Gastrocnemius medialis (tissue), 4 donors: ENCODE data around the gene SYCP3. TPM values are rescaled to one million over a fixed set of nuclear protein-coding genes. Genes with fewer than 3 reads are reported as not detected.

Source experiments
- ATAC-seq, 2 donors: fragments of 150-250 bp; one replicate each; pipeline ENCODE4 v1.9.1; 2016
- DNase-seq, 2 donors: peaks; one replicate each; pipeline ENCODE4 v3.0.0-alpha.2; 2019
- H3K27ac ChIP-seq, 4 donors: fragments of 200-600 bp; sonication (generic); 1 replicate in 1 of 4; 2 replicates in 3 of 4; pipeline ENCODE4 v1.5.1; 2016 to 2018; ENCODE audit warnings: mild to moderate bottlenecking in 2 of 4, moderate library complexity in 1 of 4
- H3K27me3 ChIP-seq, 3 donors: fragments of 200-600 bp; sonication (generic) in 2 of 3; 1 replicate in 1 of 3; 2 replicates in 2 of 3; pipeline versions ENCODE4 v1.5.1 to v1.6.0; 2016 to 2019; ENCODE audit warnings: mild to moderate bottlenecking in 1 of 3, moderate library complexity in 1 of 3
- H3K36me3 ChIP-seq, 2 donors: fragments of 200-600 bp; sonication (generic) in 1 of 2; one replicate each; pipeline ENCODE4 v1.5.1; 2017 to 2018
- H3K4me1 ChIP-seq, 2 donors: fragments of 200-600 bp; sonication (generic) in 1 of 2; one replicate each; pipeline ENCODE4 v1.5.1; 2016 to 2017; ENCODE audit warnings: mild to moderate bottlenecking in 2 of 2
- H3K4me3 ChIP-seq, 4 donors: fragments of 200-600 bp; sonication (generic) in 3 of 4; 1 replicate in 1 of 4; 2 replicates in 3 of 4; pipeline ENCODE4 v1.5.1; 2016 to 2019; ENCODE audit warnings: mild to moderate bottlenecking in 2 of 4
- H3K9me3 ChIP-seq, 3 donors: fragments of 200-600 bp; sonication (generic) in 2 of 3; 1 replicate in 1 of 3; 2 replicates in 2 of 3; pipeline ENCODE4 v1.5.1; 2016 to 2019
- CTCF ChIP-seq, 5 experiments: fragments of 450-650 bp in 3 of 5; fragments of 200-600 bp in 2 of 5; sonication (generic) in 2 of 5; IDR thresholded peaks in 4 of 5; conservative IDR thresholded peaks in 1 of 5; 1 replicate in 4 of 5; 2 replicates in 1 of 5; pipeline ENCODE4 v1.5.1; 2016 to 2019; ENCODE audit warnings: antibody characterized with exemption in 5 of 5, mild to moderate bottlenecking in 3 of 5, moderate library complexity in 3 of 5
- POLR2A ChIP-seq, 2 donors: fragments of 450-650 bp; IDR thresholded peaks; one replicate each; pipeline ENCODE4 v1.6.1; 2017; ENCODE audit warnings: antibody characterized with exemption in 2 of 2, mild to moderate bottlenecking in 2 of 2, moderate library complexity in 2 of 2
- in situ Hi-C, 4 donors: fragments of 200-750 bp; cut with MboI; loops; one replicate each; pipeline versions ENCODE4 v1.15.0 to v1.8.0; 2017; ENCODE audit warnings: low sequenced_read_pairs in 4 of 4
- intact Hi-C: fragments of 100-400 bp; cut with DNase I; formaldehyde crosslinking; loops from one replicate; pipeline ENCODE4 v1.15.1; 2023; ENCODE audit warnings: low total_unique reads
- total RNA-seq, 4 donors: library from RNA; depleted of rRNA; stranded (reverse); fragments of >200 nt; gene quantifications; one replicate each; pipeline versions ENCODE4 v1.1.0 to v1.2.3, GENCODE V29; 2016

The SYCP3 gene
- total RNA-seq, 4 donors from 2014 or later, result 0.66 TPM; not detected in 3

DNA sequence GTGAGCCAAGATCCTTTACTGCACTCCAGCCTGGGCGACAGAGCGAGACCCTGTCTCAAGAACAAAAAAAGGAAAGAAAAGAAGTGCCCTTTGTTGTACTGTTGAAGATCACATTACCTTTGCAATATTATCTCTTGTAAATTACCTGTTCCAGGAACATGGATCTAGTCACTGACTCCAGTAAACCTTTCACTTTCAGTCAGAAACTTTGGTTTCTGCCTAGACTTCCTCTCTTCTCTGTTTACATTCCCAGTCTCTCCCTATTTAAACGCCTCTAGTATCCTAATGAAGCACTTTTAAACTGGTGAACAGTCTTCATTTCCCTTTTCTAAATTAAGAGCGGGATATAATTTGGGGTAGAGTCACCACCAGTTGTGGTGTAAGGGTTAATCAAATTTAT lies 29.0 kb downstream of the SYCP3 start:
- Histone ChIP-seq H3K36me3 (no peaks in the 10 kb centered on the region), H3K27me3 (no peaks in the 10 kb centered on the region), H3K4me1 (peaks cover 19 to 22% of the 10 kb centered on the region in 2 donors), H3K4me3 (no peak overlapping the region), H3K27ac (no peak overlapping the region), H3K9me3 (no peaks in the 10 kb centered on the region)
- in situ Hi-C loops, result no loop called here
- DNase-seq (no peak), ATAC-seq (no peak)
- TF ChIP-seq CTCF (IDR thresholded peaks at IDR 0.05 in 4 of 5, conservative IDR thresholded peaks at IDR 0.05 in 1 of 5) (no peak), POLR2A (IDR thresholded peaks at IDR 0.05) (no peak)
- intact Hi-C loops, result no loop called here

- Histone ChIP-seq H3K4me1 (peaks cover 4 to 8% of the 10 kb centered on the region in 2 donors), H3K36me3 (no peaks in the 10 kb centered on the region), H3K4me3 (no peak overlapping the region), H3K27me3 (no peaks in the 10 kb centered on the region), H3K27ac (no peak overlapping the region), H3K9me3 (no peaks in the 10 kb centered on the region)
- no peak for TF ChIP-seq POLR2A (IDR thresholded peaks at IDR 0.05)
- TF ChIP-seq CTCF (IDR thresholded peaks at IDR 0.05 in 4 of 5, conservative IDR thresholded peaks at IDR 0.05 in 1 of 5), result no peak
- DNase-seq, result no peak
- no peak for ATAC-seq
- in situ Hi-C loops (no loop called here), intact Hi-C loops (no loop called here)
Observed at GRCh38 chr12:101707131-101707782, 32.0 kb downstream of the SYCP3 start.

GRCh38 chr12:101706403-101706802 lies 32.9 kb downstream of the SYCP3 start:
- H3K27ac ChIP-seq, result no peak overlapping the region
- no peaks in the 10 kb centered on the region for H3K27me3 ChIP-seq
- intact Hi-C loops, result no loop called here
- TF ChIP-seq POLR2A (IDR thresholded peaks at IDR 0.05) (no peak), CTCF (IDR thresholded peaks at IDR 0.05 in 4 of 5, conservative IDR thresholded peaks at IDR 0.05 in 1 of 5) (no peak)
- no peak overlapping the region for H3K4me3 ChIP-seq
- ATAC-seq, result no peak
- peaks cover 12 to 16% of the 10 kb centered on the region in 2 donors for H3K4me1 ChIP-seq
- no peaks in the 10 kb centered on the region for H3K9me3 ChIP-seq
- no peak for DNase-seq
- H3K36me3 ChIP-seq, result no peaks in the 10 kb centered on the region
- in situ Hi-C loops, result no loop called here

DNA sequence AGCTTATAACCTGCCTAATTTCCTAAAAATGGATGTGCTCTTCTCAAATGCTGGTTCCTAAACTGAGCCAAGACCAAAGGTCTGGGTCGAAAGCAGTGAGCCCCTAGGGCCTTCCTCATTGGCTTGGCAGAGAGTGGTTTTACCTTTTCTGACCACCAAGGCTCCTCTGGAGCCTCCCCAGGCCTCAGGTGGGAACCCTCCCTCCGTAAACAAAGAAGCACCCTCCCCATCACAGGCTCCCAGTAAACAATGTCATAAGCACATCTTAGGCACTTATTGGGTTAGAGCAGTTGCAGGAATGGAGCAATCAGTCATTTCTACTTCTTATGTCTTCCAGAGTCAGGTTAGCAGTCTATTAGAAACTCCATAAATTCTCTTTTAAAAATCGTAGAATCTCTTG lies 35.8 kb downstream of the SYCP3 start:
- peaks cover 38 to 39% of the 10 kb centered on the region in 2 donors for H3K4me1 ChIP-seq
- no peaks in the 10 kb centered on the region for H3K9me3 ChIP-seq
- in situ Hi-C loops (no loop called here), intact Hi-C loops (no loop called here)
- TF ChIP-seq POLR2A (IDR thresholded peaks at IDR 0.05) (no peak), CTCF (IDR thresholded peaks at IDR 0.05 in 4 of 5, conservative IDR thresholded peaks at IDR 0.05 in 1 of 5) (no peak)
- H3K27me3 ChIP-seq, result no peaks in the 10 kb centered on the region
- H3K4me3 ChIP-seq, result no peak overlapping the region
- H3K27ac ChIP-seq, result no peak overlapping the region
- DNase-seq (no peak), ATAC-seq (no peak)
- H3K36me3 ChIP-seq, result no peaks in the 10 kb centered on the region
